Activated CD8-positive, alpha-beta memory T cell treated with anti-CD3 and anti-CD28 coated beads, Interleukin-2, amount 50 U/mL, for 24 hours (primary cell): ENCODE results near the gene SLCO1C1.
"Not testable (repeated sequence)": the region's sequence is repeated elsewhere in the genome, so short reads cannot be mapped to it uniquely, and the experiment has no call there.

Experiments
- DNase-seq: peaks from one replicate; pipeline ENCODE4 v3.0.0-alpha.2; 2020; ENCODE audit errors: extremely low read depth

Gene SLCO1C1, protein sequence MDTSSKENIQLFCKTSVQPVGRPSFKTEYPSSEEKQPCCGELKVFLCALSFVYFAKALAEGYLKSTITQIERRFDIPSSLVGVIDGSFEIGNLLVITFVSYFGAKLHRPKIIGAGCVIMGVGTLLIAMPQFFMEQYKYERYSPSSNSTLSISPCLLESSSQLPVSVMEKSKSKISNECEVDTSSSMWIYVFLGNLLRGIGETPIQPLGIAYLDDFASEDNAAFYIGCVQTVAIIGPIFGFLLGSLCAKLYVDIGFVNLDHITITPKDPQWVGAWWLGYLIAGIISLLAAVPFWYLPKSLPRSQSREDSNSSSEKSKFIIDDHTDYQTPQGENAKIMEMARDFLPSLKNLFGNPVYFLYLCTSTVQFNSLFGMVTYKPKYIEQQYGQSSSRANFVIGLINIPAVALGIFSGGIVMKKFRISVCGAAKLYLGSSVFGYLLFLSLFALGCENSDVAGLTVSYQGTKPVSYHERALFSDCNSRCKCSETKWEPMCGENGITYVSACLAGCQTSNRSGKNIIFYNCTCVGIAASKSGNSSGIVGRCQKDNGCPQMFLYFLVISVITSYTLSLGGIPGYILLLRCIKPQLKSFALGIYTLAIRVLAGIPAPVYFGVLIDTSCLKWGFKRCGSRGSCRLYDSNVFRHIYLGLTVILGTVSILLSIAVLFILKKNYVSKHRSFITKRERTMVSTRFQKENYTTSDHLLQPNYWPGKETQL

DNA sequence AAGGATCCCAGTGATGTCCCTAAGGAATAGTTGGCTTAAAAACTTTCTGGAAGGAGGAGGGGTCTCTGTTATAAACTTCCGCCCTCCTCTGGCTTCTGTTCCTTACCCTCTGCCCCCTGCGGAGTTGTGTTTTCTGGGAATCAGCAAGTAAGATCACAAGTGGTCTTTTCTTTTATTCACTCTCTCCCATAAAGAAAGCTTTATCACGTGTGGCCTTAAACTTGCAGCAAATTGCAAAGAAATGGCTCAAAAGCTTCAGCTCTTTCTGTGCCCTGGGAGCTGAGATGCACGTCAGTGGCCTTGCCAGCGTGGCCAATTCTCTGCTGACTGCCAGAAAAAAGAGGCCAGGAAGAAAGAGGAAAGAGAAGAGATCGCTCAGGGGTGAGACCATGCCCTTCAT is at the start of gene SLCO1C1:
TSS of gene SLCO1C1 (plus strand) at position 101 of the 400 bp plus-strand sequence. CDS start 4,245 bp downstream, outside the sequence.
- no peak for DNase-seq

DNA sequence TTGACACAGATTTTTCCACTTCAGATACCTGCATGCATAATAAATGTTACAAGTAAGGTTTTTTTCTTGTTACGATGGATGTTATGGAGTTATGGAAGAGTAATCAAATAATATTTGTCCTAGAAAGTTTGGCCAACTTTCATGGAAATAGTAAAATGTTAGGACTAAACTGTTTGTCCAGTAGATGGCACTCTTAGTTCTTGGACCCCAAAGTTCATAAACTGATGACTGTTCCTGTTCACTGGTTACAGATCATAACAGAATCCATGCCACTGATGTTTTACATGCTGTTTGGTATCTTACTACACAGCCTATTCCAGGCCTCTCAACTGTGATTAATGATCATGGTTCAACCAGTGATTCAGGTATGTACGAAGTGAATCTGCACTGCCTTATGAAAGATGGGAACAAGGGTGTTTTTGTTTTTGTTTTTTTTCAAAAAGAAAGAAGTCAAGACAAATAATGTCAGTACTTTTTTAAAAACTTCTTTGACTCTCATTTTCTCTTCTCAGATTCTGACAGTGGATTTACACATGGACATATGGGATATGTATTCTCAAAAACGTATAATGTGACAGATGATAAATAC is 48.8 kb upstream of the SLCO1C1 start:
- no peak for DNase-seq

DNA sequence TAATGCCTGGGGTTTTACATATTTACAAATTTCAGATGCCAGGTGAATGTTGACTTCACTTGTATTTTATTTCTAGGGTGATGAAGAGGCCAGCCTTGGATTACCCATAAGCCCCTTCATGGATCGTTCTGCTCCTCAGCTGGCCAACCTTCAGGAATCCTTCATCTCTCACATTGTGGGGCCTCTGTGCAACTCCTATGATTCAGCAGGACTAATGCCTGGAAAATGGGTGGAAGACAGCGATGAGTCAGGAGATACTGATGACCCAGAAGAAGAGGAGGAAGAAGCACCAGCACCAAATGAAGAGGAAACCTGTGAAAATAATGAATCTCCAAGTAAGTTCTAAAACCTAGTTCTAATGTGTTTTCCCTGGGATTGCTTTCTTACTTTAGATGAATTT is 41.3 kb upstream of the SLCO1C1 start:
- DNase-seq: no peak

DNA sequence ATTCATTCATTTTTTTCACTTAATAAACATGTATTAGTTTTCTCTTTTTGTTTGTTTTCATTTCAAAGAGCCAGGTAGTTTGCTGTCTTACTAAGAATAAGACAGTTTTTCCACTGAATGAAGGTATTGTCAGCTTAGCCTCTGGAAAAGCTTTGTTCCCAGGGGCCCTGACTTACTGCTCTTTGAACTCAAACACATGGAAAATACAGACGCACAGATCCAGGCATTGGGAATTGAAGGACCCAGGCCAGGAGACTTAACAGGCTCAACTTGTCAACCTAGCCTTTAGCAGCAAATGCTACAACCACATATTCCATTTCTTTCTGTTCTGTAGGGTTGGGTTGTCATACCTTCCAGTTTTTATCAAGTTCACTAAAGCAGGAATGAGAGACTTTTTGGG is 38.5 kb upstream of the SLCO1C1 start:
- no peak for DNase-seq

DNA sequence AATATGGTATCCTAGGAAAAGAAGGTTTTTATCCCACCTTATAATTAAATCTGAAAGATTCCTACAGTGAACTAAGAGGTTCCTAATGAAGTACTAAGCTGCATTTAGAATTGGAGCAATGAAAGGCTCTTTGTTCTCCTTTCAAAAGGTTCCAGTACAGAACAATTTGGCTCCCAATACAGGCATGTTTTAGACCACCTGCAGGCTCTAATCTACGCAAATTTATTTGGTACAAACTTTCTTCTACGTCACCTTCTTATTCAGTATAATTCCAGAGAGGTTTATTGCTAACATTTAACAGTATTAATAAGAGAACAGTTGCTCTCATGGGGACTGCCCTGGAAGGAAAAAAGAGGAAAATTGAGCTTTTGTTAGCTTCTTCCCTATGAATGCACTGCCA is 37.6 kb upstream of the SLCO1C1 start:
- no peak for DNase-seq

DNA sequence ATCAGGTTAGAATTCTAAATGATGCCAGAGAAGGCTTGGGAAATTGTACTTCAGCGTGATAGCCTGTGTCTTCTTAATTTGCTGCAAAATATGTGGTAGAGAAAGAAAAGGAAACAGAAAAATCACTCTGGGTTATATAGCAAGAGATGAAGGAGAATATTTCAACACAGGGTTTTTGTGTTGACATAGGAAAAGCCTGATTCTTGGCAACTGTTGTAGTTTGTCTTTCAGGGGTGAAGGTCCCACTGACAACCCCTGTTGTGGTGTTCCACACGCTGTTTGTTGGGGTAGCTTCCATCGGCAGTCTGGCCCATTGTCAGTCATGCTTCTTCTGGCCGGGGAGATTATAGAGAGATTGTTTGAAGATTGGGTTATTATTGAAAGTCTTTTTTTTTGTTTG is 13.8 kb upstream of the SLCO1C1 start:
- no peak for DNase-seq

DNA sequence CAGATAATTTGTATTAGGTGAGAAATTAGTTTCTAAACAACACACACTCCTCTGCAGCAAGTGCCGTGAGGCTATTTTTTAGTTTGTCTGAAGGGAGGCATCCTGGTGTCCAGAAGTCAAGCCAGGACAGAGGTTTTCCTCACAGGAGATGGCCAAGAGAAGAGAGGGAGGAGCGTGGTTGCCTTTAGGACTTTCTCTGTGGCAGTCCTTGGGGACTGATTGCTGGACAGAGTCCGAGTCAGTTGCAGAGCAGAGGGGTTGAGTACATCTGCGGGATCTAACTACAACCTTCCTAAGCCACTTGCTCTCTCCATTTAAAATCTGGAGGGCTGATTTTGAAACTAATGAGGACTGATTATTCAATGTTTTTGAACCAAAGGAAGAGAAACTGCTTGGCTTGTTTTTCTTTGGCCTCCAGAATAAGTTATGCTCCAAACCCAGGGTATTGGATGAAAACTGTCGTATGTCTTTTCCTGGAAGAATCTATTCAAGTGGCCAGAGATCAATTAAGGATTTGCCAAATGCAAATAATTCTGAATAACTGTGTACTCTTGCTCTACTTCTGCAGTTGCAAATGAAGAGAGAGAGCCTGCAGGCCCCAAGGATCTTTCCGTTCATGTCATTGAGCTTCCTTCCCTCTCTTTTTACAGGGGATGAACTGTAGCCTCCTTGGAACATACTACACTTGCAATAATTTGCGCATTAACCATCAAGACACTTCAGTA is 1.2 kb downstream of the SLCO1C1 start:
- no peak for DNase-seq

DNA sequence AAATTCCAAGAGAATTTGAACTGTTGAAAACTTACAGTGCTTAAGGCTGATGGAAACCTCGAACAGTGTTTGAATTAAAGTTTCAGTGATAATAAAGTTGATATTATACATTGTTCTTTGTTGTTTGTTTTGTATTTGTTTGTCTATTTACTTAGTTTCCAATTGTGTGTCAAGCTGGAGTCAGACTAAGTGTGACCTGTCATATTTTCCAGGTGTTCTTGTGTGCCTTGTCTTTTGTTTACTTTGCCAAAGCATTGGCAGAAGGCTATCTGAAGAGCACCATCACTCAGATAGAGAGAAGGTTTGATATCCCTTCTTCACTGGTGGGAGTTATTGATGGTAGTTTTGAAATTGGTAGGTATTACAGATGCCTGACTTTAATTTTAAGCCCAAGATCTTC is 6.0 kb downstream of the SLCO1C1 start:
- DNase-seq: no peak

DNA sequence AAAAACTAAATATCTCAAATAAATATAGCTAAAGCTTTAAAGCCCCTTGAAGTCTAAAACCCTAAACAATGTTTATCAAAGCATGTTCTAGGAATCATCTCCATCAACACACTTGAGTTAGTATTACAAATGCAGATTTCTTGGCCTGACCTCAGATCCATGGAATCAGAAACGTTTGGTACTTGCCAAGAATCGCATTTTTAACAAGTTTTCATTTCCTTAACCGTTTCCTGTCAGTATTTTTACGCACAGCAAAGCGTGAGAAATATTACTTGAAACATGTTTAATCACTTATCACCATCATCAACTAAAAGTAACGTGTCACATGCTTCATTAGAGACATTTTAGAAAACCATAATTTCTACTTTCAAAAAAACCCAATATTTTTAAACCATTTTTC is 9.7 kb downstream of the SLCO1C1 start:
- no peak for DNase-seq

DNA sequence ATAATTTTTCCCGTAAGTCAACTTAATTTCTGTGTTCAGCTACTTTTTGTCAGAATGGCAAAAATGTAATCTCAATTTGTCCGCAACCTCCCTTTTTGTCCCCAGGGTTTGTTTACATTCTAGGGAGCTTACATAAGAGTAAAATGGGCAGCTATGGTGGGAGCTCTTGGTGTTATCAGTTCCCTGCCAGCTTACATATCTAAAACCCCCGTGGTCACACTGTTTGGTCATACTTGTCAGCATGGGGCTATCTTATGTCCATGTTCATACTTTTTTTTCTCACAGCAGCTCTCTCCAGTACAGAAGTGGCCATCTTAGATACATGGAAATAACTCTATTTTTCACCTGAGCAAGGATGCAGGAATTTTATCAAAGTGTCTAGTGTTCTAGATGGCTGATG is 16.7 kb downstream of the SLCO1C1 start:
- no peak for DNase-seq

DNA sequence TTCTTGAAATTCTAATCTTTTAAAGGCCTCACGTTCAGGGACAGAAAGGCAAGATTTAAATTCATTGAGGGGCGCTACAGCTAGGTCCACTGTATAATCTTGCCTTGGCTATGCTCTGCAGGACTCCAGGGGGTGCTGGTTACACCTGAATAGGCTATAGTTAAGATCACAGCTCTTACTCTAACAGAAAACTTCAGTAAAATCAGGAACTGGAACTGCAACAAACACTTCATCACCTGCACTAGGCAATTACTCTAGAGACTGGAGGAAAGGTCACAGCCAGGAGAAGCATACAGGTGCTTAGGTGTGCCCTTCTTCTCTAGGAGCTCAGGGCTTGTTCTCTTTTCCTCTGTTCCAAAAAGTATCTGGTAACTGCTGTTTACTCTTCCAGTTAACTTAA is 20.9 kb downstream of the SLCO1C1 start:
- DNase-seq: no peak

DNA sequence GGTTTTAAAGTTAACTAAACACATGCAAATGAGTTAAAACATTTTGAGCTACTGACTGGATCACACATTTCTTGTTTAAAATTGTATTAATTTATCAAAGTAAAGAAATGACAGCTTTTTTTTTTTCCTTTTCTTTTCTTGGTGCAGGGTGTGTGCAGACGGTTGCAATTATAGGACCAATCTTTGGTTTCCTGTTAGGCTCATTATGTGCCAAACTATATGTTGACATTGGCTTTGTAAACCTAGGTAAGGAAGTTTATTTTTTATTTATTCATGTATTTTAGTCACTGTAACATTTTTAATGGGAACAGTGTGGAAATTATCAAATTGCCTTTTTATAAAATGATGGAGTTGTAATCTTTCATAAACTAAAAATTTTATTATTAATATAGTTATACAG is 21.9 kb downstream of the SLCO1C1 start:
- DNase-seq: no peak

DNA sequence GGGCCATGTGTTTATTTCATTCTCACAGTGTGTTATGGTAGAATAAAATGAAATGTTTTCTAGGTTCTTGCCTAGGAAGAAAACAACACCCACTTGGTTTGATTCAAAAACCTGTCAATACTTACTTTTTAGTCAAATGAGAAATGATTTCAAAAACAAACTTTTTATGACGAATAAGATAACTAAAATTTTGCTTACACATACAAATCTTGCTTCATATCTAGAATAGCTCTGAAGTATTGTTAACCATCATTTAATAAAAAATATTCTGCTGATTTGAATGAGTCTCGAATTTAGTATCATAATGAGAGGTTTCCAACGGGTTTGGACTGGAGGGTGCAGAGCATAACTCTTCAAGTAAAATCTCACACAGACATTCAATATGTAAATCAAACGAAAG is 23.2 kb downstream of the SLCO1C1 start:
- DNase-seq: no peak

DNA sequence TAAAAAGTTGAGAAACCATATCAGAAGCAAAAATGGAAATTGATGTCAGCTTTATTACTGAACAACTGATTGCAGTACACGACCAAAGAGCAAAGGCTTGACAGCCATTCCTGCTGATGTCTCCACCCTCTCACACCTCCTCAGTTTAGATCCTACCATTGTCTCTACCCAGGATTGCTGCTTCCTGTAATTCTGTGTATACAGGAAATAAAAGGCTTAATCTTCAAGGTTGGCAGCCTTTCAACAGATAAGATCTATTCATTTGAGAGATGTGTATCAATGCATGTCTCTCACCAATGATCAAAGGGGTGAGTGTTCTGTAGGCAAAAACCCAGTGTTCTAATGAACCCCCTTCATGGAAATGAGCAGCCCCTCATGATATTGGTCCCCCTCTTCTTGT is 27.0 kb downstream of the SLCO1C1 start:
- no peak for DNase-seq

DNA sequence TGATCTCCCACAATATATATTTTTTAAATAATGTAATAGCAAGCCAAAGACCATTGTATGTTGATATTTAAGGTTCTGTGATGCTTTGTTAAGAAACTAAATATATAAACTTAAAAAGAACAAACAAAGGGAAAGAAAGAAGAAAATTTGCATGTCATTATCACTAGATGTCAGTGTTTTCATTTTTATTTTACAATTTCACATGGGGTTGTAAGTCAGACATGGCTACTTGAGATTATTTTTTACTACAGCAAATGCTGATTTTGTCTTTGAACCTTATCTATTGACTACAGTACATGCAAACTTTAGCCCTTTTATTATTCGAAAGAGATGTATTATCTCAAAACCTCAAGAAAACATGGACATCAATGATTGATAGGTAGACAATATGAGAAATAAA is 36.1 kb downstream of the SLCO1C1 start:
- DNase-seq: no peak

DNA sequence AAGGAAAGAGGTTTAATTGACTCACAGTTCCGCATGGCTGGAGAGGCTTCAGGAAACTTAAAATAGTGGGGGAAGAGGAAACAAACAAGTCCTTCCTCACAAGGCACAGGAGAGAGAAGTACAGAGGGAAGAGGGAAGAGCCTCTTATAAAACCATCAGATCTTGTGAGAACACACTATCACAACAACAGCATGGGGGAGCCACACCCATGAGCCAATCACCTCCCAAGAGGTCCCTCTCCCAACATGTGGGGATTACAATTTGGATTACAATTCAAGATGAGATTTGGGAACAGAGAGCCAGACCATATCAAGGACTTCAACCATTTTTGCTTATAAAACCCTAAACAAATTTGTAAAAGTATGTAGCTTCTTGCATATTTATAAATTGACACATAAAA is 45.8 kb downstream of the SLCO1C1 start:
- DNase-seq: no peak

DNA sequence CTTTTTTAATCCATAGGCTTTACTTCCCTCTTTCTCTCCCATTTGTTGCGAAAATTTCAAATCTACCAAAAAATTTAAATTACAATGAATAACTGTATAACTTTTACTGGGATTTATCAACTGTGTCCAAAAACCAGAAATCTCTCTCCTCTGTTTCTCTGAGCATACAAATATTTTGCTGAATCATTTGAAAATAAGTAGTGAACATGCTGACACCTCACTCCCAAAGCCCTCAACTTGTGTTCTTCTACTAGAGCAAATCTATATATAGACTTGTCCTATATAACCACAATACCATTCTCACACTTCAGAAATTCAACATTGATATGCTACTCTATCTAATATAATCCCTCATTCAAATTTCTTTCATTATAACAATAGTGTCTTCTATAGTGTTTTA is 53.1 kb downstream of the SLCO1C1 start:
- DNase-seq: no peak

DNA sequence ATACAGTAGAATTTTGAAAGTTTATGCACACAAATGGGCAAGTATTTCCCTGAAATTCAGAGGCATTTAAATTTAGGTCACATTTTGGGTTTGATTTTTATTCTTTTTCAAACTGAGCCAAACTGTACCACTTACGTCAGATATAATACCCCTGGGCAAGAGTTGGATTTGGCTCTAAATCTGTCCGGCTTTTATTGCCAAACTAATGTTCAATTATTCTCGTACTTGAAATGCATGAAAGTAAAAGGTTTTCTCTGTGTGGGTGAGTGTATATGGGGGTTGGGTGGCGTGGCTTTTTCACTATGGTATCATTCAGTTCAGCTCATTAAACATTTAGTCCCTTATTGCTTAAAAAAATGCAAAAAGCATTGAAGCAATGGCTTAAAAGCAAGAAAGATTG is 55.9 kb downstream of the SLCO1C1 start:
- DNase-seq: no peak

DNA sequence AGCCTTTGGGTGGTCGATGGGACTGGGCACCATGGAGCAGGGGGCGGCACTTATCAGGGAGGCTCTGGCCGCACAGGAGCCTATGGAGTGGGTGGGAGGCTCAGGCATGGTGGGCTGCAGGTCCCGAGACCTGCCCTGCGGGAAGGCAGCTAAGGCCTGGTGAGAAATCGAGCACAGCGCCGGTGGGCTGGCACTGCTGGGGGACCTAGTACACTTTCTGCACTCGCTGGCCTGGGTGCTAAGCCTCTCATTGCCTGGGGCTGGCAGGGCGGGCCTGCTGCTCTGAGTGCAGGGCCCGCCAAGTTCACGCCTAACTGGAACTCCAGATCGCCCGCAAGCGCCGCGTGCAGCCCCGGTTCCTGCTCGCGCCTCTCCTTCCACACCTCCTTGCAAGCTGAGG is 82.3 kb downstream of the SLCO1C1 start:
- no peak for DNase-seq

DNA sequence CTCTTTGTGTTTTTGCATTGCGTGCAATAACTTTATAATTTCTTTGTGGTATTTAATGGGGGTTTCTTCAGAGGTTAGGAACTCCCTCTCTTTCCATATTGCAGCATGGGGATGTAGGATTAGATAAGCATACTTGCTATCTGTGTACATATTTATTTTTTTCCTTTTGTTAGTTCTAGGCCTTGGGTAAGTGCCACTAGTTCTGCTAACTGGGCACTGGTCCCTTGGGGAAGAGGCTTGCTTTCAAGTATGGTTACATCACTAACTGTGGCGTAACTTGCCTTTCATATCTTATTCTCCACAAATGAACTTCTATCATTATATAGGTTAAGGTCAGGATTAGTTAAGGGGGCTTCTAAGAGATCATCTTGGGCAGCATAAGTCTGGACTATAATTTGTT is 83.8 kb downstream of the SLCO1C1 start:
- no peak for DNase-seq

DNA sequence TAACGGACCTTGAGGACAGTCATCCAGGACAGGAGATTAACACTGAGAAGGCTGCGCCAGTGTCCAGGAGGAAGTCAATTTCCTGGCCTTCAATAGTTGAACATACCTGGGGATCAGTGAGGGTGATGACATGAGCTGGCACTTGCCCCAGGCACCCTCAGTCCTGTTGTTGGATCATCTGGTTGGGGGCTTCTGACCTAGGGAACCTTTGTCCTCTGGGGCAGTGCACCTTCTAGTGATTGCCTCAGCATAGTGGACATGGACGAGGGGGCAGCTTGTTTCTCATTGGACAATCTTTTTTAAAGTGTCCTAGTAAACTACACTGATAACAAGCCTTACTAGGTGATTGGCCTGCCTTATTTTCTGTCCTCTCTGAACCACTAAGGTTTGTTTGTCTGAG is 84.8 kb downstream of the SLCO1C1 start:
- DNase-seq: not testable (repeated sequence)

DNA sequence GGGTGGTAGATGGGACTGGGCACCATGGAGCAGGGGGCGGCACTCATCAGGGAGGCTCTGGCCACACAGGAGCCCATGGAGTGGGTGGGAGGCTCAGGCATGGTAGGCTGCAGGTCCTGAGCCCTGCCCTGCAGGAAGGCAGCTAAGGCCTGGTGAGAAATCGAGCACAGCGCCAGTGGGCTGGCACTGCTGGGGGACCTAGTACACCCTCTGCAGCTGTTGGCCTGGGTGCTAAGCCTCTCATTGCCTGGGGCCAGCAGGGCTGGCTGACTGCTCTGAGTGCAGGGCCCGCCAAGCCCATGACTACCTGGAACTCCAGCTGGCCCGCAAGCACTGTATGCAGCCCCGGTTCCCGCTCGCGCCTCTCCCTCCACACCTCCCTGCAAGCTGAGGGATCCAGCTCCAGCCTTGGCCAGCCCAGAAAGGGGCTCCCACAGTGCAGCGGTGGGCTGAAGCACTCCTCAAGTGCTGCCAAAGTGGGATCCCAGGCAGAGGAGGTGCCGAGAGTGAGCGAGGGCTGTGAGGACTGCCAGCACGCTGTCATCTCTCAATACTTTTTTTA is 88.7 kb downstream of the SLCO1C1 start:
- not testable (repeated sequence) for DNase-seq
